A549 (cell line): ENCODE data around the gene CD40LG.

Experiments used
- BHLHE40 ChIP-seq: IDR thresholded peaks from 2 replicates; pipeline ENCODE4 v1.6.1; 2012; ENCODE audit warnings: low read depth, low read length, inconsistent platforms
- CEBPB ChIP-seq, 2 experiments: fragments of >200 bp in 1 of 2; sonication (Bioruptor Twin) in 1 of 2; formaldehyde crosslinking in 1 of 2; IDR thresholded peaks; 2 replicates each; pipeline ENCODE4 v1.6.1; 2012 to 2016
- CTCF ChIP-seq: fragments of >200 bp; sonication (Bioruptor Twin); formaldehyde crosslinking; IDR thresholded peaks from 3 replicates; pipeline ENCODE4 v1.5.1; 2016
- ELK1 ChIP-seq: fragments of 150-350 bp; IDR thresholded peaks from 2 replicates; pipeline ENCODE4 v1.6.1; 2014; ENCODE audit warnings: low read depth, mild to moderate bottlenecking, low read length
- EP300 ChIP-seq, 2 experiments: fragments of >200 bp; sonication (Bioruptor Twin); formaldehyde crosslinking; IDR thresholded peaks; 2 replicates in 1 of 2; 3 replicates in 1 of 2; pipeline ENCODE4 v1.6.1; 2016 to 2017
- HDAC2 ChIP-seq: fragments of 200-600 bp; sonication (generic); IDR thresholded peaks from 2 replicates; pipeline ENCODE4 v1.6.1; 2016
- POLR2A ChIP-seq: IDR thresholded peaks from 2 replicates; pipeline ENCODE4 v1.6.1; 2012; ENCODE audit warnings: mild to moderate bottlenecking, low read length
- RAD21 ChIP-seq, 2 experiments: fragments of >200 bp in 1 of 2; sonication (Bioruptor Twin) in 1 of 2; formaldehyde crosslinking in 1 of 2; IDR thresholded peaks in 1 of 2; conservative IDR thresholded peaks in 1 of 2; 2 replicates in 1 of 2; 3 replicates in 1 of 2; pipeline ENCODE4 v1.6.1; 2012 to 2018; ENCODE audit warnings: inconsistent platforms in 1 of 2

- TF ChIP-seq RAD21 (conservative IDR thresholded peaks at IDR 0.05 in 1 of 2, IDR thresholded peaks at IDR 0.05 in 1 of 2) (no peak), POLR2A (no peak), CTCF (no peak), EP300 (IDR thresholded peaks at IDR 0.05) (no peak), CEBPB (IDR thresholded peaks at IDR 0.05) (no peak), HDAC2 (no peak), ELK1 (no peak), BHLHE40 (no peak)
Measured at GRCh38 chrX:136629084-136629750, 18.7 kb upstream of the CD40LG start.
